Trophoblast cell (in vitro differentiated cells and primary cell): ENCODE data around the gene FPR3.

ENCODE experiments used
- DNase-seq, 2 donors: peaks; one replicate each; pipeline ENCODE4 v3.0.0-alpha.2; 2016
- H2AFZ ChIP-seq: 2 replicates; pipeline ENCODE4 v1.6.1; 2013; ENCODE audit warnings: low read length, moderate library complexity, mild to moderate bottlenecking; ENCODE audit not compliant: insufficient read depth, poor library complexity
- H2AK5ac ChIP-seq: 2 replicates; pipeline ENCODE4 v1.6.1; 2013; ENCODE audit warnings: mild to moderate bottlenecking, low read length
- H2BK120ac ChIP-seq: 2 replicates; pipeline ENCODE4 v1.6.1; 2013; ENCODE audit warnings: low read length, mild to moderate bottlenecking, moderate library complexity; ENCODE audit not compliant: insufficient read depth, poor library complexity
- H2BK12ac ChIP-seq: 2 replicates; pipeline ENCODE4 v1.6.1; 2013; ENCODE audit warnings: mild to moderate bottlenecking, low read length, moderate library complexity
- H2BK5ac ChIP-seq: 2 replicates; pipeline ENCODE4 v1.6.1; 2013; ENCODE audit warnings: low read length, low read depth, moderate library complexity, mild to moderate bottlenecking; ENCODE audit not compliant: poor library complexity
- H3K14ac ChIP-seq: 2 replicates; pipeline ENCODE4 v1.6.1; 2013; ENCODE audit warnings: mild to moderate bottlenecking, low read length
- H3K18ac ChIP-seq: 2 replicates; pipeline ENCODE4 v1.6.1; 2013; ENCODE audit warnings: mild to moderate bottlenecking, low read length
- H3K23ac ChIP-seq: 2 replicates; pipeline ENCODE4 v1.6.1; 2013; ENCODE audit warnings: low read length
- H3K27ac ChIP-seq: 2 replicates; pipeline ENCODE4 v1.5.1; 2013; ENCODE audit warnings: low read depth, mild to moderate bottlenecking, inconsistent platforms, low read length, moderate library complexity
- H3K27me3 ChIP-seq: 2 replicates; pipeline ENCODE4 v1.6.1; 2013; ENCODE audit warnings: inconsistent platforms, mild to moderate bottlenecking, low read length, moderate library complexity; ENCODE audit not compliant: insufficient read depth
- H3K36me3 ChIP-seq, 2 experiments: 1 replicate in 1 of 2; 2 replicates in 1 of 2; pipeline ENCODE4 v1.6.1; 2013; ENCODE audit warnings: low read length in 2 of 2, mild to moderate bottlenecking in 2 of 2, moderate library complexity in 1 of 2; ENCODE audit not compliant: insufficient read depth in 2 of 2, control insufficient read depth in 1 of 2
- H3K4ac ChIP-seq: 2 replicates; pipeline ENCODE4 v1.6.1; 2013; ENCODE audit warnings: low read depth, mild to moderate bottlenecking, low read length, moderate library complexity
- H3K4me1 ChIP-seq, 2 experiments: 1 replicate in 1 of 2; 2 replicates in 1 of 2; pipeline ENCODE4 v1.6.1; 2013; ENCODE audit warnings: low read length in 2 of 2, mild to moderate bottlenecking in 2 of 2, moderate library complexity in 1 of 2; ENCODE audit not compliant: insufficient read depth in 2 of 2, control insufficient read depth in 1 of 2
- H3K4me2 ChIP-seq: 2 replicates; pipeline ENCODE4 v1.6.1; 2013; ENCODE audit warnings: inconsistent platforms, mild to moderate bottlenecking, low read length, moderate library complexity
- H3K4me3 ChIP-seq: 2 replicates; pipeline ENCODE4 v1.5.1; 2013; ENCODE audit warnings: mild to moderate bottlenecking, low read depth, low read length, inconsistent platforms
- H3K79me1 ChIP-seq: one replicate; pipeline ENCODE4 v1.6.1; 2013; ENCODE audit warnings: low read length
- H3K79me2 ChIP-seq: 2 replicates; pipeline ENCODE4 v1.6.1; 2013; ENCODE audit warnings: low read length, mild to moderate bottlenecking; ENCODE audit not compliant: control insufficient read depth, insufficient read depth, poor library complexity
- H3K9ac ChIP-seq: 2 replicates; pipeline ENCODE4 v1.6.1; 2013; ENCODE audit warnings: mild to moderate bottlenecking, low read length
- H3K9me3 ChIP-seq: 2 replicates; pipeline ENCODE4 v1.6.1; 2013; ENCODE audit warnings: low read depth, mild to moderate bottlenecking, control low read depth, inconsistent platforms, low read length; ENCODE audit not compliant: insufficient read depth
- H4K12ac ChIP-seq: 2 replicates; pipeline ENCODE4 v1.6.1; 2013; ENCODE audit warnings: low read depth, mild to moderate bottlenecking, low read length, moderate library complexity
- H4K8ac ChIP-seq: 2 replicates; pipeline ENCODE4 v1.6.1; 2013; ENCODE audit warnings: low read depth, mild to moderate bottlenecking, low read length, moderate library complexity
- H4K91ac ChIP-seq: one replicate; pipeline ENCODE4 v1.6.1; 2013; ENCODE audit warnings: low read depth, mild to moderate bottlenecking, low read length, moderate library complexity
- WGBS: extraction: QIAGEN DNeasy Blood & Tissue Kit; methylation state at CpG from one replicate; pipeline ENCODE4 v1.1.7; 2013; ENCODE audit warnings: missing lambda C conversion rate; ENCODE audit not compliant: insufficient read length, insufficient coverage; ENCODE audit errors: extremely low coverage; 5-methylcytosine and 5-hydroxymethylcytosine counted together

FPR3 gene

DNA sequence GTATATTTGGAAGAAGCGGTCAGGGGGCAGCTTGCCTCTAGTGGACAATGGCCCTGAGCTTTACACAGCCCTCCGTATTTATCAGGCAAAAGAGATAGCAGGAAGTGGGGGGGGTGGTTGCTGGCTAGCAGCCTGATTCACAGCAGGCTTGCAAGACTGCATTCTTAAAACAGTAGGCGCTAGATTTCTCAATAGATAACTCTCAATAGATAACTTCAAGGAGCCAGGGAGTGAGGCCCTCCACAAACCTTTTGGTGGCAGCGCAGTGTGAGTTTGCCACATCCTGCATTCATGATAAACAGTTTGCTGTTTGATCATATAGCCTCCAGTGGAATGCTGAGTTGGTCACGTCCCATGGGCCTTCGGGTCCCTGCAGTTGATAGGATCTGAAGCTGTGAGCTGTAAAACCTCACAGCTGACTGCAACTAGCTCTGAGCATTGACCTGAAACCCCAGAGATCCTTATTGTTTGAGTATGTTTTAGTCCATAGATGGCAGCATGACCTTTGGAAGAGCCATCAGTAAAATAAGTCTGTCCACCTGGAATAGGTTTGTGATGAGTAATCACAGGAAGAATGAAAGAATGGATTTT lies 12.2 kb downstream of the FPR3 start:
- Histone ChIP-seq H2AFZ (no peak overlapping the region), H3K18ac (no peak overlapping the region), H3K14ac (no peak overlapping the region), H3K27ac (peak overlapping the region; percentile 92), H3K36me3 (no peaks in the 10 kb centered on the region), H3K4me1 (peaks cover 6 to 10% of the 10 kb centered on the region in 2 experiments), H2AK5ac (no peak overlapping the region), H2BK5ac (peak overlapping the region; percentile 68), H3K9ac (no peak overlapping the region), H3K27me3 (no peaks in the 10 kb centered on the region), H4K12ac (no peak overlapping the region), H3K9me3 (peaks cover 5% of the 10 kb centered on the region), H2BK120ac (no peak overlapping the region), H3K4me3 (no peak overlapping the region), H4K8ac (no peak overlapping the region), H3K4me2 (peak overlapping the region; percentile 21), H3K4ac (no peak overlapping the region), H2BK12ac (no peak overlapping the region), H3K23ac (no peak overlapping the region), H3K79me1 (peaks cover 9% of the 10 kb centered on the region), H3K79me2 (no peaks in the 10 kb centered on the region), H4K91ac (peak overlapping the region; percentile 68)
- DNase-seq: peak; percentile 86 to 96
- no CpG with 5 or more reads among the region's 6 CpGs for WGBS

DNA sequence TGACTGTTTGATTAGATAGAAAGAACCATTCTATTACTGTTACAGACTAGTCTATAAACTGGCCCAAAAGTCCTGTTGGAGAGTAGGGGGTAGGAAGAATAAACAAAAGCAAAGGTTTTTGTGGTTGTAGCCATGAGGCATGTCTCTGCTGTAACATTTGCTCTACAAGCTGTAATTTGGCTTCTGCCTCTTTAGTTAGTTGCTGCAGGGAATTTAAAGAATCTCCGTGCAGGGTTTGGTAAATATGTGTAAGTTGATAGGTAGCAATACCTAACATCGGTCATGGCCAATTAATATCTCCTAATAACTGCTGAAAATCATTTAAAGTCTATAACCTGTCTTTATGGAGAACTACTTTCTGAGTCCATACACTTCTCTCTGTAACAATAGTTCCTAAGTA lies 13.0 kb downstream of the FPR3 start:
- Histone ChIP-seq H4K12ac (no peak overlapping the region), H3K9me3 (peaks cover 5% of the 10 kb centered on the region), H3K79me1 (peaks cover 9% of the 10 kb centered on the region), H3K36me3 (no peaks in the 10 kb centered on the region), H4K8ac (no peak overlapping the region), H2BK12ac (no peak overlapping the region), H3K79me2 (no peaks in the 10 kb centered on the region), H2AFZ (no peak overlapping the region), H2BK120ac (no peak overlapping the region), H3K4me2 (no peak overlapping the region), H4K91ac (no peak overlapping the region), H3K9ac (no peak overlapping the region), H3K23ac (no peak overlapping the region), H3K27me3 (no peaks in the 10 kb centered on the region), H3K27ac (peak overlapping the region; percentile 92), H3K4me3 (no peak overlapping the region), H3K4me1 (peaks cover 6 to 10% of the 10 kb centered on the region in 2 experiments), H3K4ac (no peak overlapping the region), H2BK5ac (no peak overlapping the region), H3K14ac (no peak overlapping the region), H2AK5ac (no peak overlapping the region), H3K18ac (no peak overlapping the region)
- WGBS: no CpG with 5 or more reads among the region's 2 CpGs
- DNase-seq: peak in 1 of 2 donors; percentile 52

DNA sequence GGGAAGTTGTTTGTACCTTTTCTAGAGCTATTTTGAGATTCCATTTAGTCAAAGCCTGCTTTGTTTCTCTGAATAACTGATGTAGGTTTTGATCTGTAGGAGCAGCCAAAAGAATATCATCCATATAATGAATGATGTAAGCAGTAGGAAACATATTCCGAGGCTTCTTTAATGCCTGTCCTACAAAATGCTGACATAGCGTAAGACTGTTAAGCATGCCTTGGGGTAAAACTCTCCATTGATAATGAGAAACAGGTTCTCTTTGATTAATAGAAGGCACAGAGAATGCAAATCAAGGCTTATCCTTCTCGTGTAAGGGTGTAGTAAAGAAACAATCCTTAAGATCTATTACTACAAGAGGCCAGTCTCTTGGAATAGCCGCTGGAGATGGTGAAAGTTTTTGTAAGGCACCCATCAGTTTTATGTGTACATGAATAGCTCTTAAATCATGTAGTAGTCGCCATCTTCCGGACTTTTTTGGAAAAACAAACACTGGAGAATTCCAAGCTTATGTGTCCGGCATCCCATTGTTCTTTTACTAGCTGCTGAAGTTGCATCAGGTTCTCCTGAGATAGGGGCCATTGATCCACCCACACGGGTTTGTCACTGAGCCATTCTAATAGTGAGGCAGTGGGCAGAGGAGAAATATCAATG lies 13.5 kb downstream of the FPR3 start:
- no CpG with 5 or more reads among the region's 8 CpGs for WGBS
- peaks cover 9% of the 10 kb centered on the region for H3K79me1 ChIP-seq

DNA sequence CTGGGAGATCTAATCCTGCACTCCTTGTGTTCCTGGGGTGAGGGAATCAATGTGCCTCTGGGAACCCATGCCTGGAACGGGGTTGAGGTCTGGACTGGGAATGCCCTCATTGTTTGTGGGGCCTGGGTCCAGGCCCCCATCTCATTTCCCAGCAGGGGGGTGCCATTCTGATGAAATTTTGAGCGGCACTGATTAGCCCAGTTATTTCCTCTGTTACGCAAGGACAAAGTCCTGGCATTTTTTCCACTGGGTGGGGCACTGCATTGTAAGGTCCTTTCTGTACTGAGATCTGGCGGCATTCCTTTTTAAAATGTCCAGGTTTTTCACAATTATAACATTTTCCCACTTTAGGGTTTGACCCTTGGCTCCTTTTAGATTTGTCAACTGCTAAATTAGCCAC lies 14.8 kb downstream of the FPR3 start:
- H3K18ac ChIP-seq: no peak overlapping the region
- H3K27ac ChIP-seq: no peak overlapping the region
- H3K4ac ChIP-seq: no peak overlapping the region
- no peak overlapping the region for H2BK120ac ChIP-seq
- H3K36me3 ChIP-seq: no peaks in the 10 kb centered on the region
- peaks cover 4% of the 10 kb centered on the region for H3K79me1 ChIP-seq
- H3K4me3 ChIP-seq: no peak overlapping the region
- H4K8ac ChIP-seq: no peak overlapping the region
- H4K91ac ChIP-seq: peak overlapping the region; percentile 53
- H3K4me1 ChIP-seq: peaks cover 6% of the 10 kb centered on the region in 2 experiments
- H3K9ac ChIP-seq: no peak overlapping the region
- peak; percentile 65 to 85 for DNase-seq
- H3K23ac ChIP-seq: no peak overlapping the region
- H2AK5ac ChIP-seq: no peak overlapping the region
- no peaks in the 10 kb centered on the region for H3K79me2 ChIP-seq
- no peak overlapping the region for H4K12ac ChIP-seq
- H3K14ac ChIP-seq: no peak overlapping the region
- WGBS: no CpG with 5 or more reads among the region's 4 CpGs
- H2AFZ ChIP-seq: no peak overlapping the region
- no peak overlapping the region for H3K4me2 ChIP-seq
- H3K9me3 ChIP-seq: peaks cover 5% of the 10 kb centered on the region
- H3K27me3 ChIP-seq: no peaks in the 10 kb centered on the region
- H2BK5ac ChIP-seq: no peak overlapping the region
- H2BK12ac ChIP-seq: no peak overlapping the region

More for the DNA sequence above, 13.5 kb downstream of the FPR3 start:
- H3K79me2 ChIP-seq: no peaks in the 10 kb centered on the region
- H3K18ac ChIP-seq: no peak overlapping the region
- no peak overlapping the region for H2BK12ac ChIP-seq
- H3K27me3 ChIP-seq: no peaks in the 10 kb centered on the region
- H3K4me1 ChIP-seq: peaks cover 6 to 10% of the 10 kb centered on the region in 2 experiments
- no peak overlapping the region for H3K14ac ChIP-seq
- H4K12ac ChIP-seq: no peak overlapping the region
- H3K36me3 ChIP-seq: no peaks in the 10 kb centered on the region
- no peak overlapping the region for H2BK5ac ChIP-seq
- H3K9me3 ChIP-seq: peaks cover 5% of the 10 kb centered on the region
- peak overlapping the region; percentile 92 for H3K27ac ChIP-seq
- no peak overlapping the region for H2AFZ ChIP-seq
- no peak overlapping the region for H3K4ac ChIP-seq
- H3K4me2 ChIP-seq: no peak overlapping the region
- no peak overlapping the region for H3K9ac ChIP-seq
- DNase-seq: peak; percentile 89 to 95
- no peak overlapping the region for H4K91ac ChIP-seq
- H4K8ac ChIP-seq: no peak overlapping the region
- H2AK5ac ChIP-seq: no peak overlapping the region
- H3K4me3 ChIP-seq: no peak overlapping the region
- H3K23ac ChIP-seq: no peak overlapping the region
- H2BK120ac ChIP-seq: no peak overlapping the region
